ENCODE results near the gene ZC3H13. TPM values are rescaled to one million over a fixed set of nuclear protein-coding genes. Genes with fewer than 3 reads are reported as not detected.

The ZC3H13 gene
- total RNA-seq, 1 experiment from 2014 or later: 61.9 TPM

DNA sequence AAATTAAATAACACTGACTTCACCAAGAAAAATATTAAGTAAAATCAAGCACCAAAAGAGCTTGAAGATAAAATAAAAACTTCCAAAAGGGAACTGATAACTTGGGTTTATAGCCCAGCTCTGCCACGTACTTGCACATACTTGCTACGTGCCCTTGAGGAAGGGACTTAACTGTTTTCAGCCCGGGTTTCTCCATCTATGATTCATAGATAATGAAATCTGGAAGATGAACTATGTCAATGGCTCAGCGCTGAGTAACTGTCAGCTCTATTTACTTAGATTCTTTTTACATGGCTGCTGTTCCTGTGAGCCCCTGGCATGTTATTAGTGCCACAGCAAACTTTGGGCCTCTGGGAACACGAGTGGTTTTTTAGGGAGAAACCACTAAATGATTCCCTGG is 9.6 kb upstream of the ZC3H13 start:
- H3K4me3 Mint-ChIP-seq: no peak overlapping the region
- no peaks in the 10 kb centered on the region for H3K4me1 ChIP-seq (ENCODE audit: insufficient read depth, low read length)
- no peaks in the 10 kb centered on the region for H3K79me2 ChIP-seq (ENCODE audit: insufficient read depth, low read length)
- no peak overlapping the region for H4K8ac ChIP-seq (replicated peaks; ENCODE audit: insufficient read length, low read depth, low read length)
- H3K4me2 ChIP-seq (ENCODE audit: insufficient read depth, insufficient read length, low read length): no peak overlapping the region
- WGBS (ENCODE audit: extremely low coverage, insufficient read length, low lambda C conversion rate): no CpG with 5 or more reads among the region's 5 CpGs
- no peak overlapping the region for H4K91ac ChIP-seq (ENCODE audit: insufficient read length, low read depth, low read length)
- H2BK15ac ChIP-seq (ENCODE audit: low read depth, low read length): no peak overlapping the region
- no peak for DNase-seq
- H3K79me1 ChIP-seq (ENCODE audit: insufficient read depth, low read depth, low read length, poor library complexity, severe bottlenecking): no peaks in the 10 kb centered on the region
- no peaks in the 10 kb centered on the region for H3K36me3 Mint-ChIP-seq (ENCODE audit: insufficient read depth in 1 of 3, low read depth in 3 of 3)
- H3K14ac ChIP-seq (ENCODE audit: insufficient read depth, low read length): no peak overlapping the region
- no peak overlapping the region for H2BK12ac ChIP-seq (ENCODE audit: insufficient read length, low read depth, low read length)
- TF ChIP-seq, protein P1, sequence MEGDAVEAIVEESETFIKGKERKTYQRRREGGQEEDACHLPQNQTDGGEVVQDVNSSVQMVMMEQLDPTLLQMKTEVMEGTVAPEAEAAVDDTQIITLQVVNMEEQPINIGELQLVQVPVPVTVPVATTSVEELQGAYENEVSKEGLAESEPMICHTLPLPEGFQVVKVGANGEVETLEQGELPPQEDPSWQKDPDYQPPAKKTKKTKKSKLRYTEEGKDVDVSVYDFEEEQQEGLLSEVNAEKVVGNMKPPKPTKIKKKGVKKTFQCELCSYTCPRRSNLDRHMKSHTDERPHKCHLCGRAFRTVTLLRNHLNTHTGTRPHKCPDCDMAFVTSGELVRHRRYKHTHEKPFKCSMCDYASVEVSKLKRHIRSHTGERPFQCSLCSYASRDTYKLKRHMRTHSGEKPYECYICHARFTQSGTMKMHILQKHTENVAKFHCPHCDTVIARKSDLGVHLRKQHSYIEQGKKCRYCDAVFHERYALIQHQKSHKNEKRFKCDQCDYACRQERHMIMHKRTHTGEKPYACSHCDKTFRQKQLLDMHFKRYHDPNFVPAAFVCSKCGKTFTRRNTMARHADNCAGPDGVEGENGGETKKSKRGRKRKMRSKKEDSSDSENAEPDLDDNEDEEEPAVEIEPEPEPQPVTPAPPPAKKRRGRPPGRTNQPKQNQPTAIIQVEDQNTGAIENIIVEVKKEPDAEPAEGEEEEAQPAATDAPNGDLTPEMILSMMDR (conservative IDR thresholded peaks at IDR 0.05): no peak
- no peak overlapping the region for H3T11ph ChIP-seq (ENCODE audit: low read length)
- H4K5ac ChIP-seq (ENCODE audit: insufficient read length, low read depth, low read length): no peak overlapping the region
- no peak overlapping the region for H3K4ac ChIP-seq (ENCODE audit: low read depth, low read length)
- no peak overlapping the region for H2BK5ac ChIP-seq (ENCODE audit: insufficient read length, low read length)
- H3K4me1 Mint-ChIP-seq: no peaks in the 10 kb centered on the region
- no peaks in the 10 kb centered on the region for H4K20me1 ChIP-seq (ENCODE audit: control insufficient read depth, insufficient read depth, insufficient read length)
- H3K23ac ChIP-seq (ENCODE audit: insufficient read length, low read depth, low read length): no peak overlapping the region
- H2BK20ac ChIP-seq (ENCODE audit: low read depth, low read length, poor library complexity, severe bottlenecking): no peak overlapping the region
- H3K27me3 Mint-ChIP-seq (ENCODE audit: low read depth): no peaks in the 10 kb centered on the region
- H3K27ac ChIP-seq (ENCODE audit: insufficient read length, low read depth, low read length): no peak overlapping the region
- H3K56ac ChIP-seq (ENCODE audit: insufficient read length, low read depth, low read length): no peak overlapping the region
- no peak overlapping the region for H3K18ac ChIP-seq (ENCODE audit: insufficient read length, low read depth, low read length)
- H3K9ac ChIP-seq (ENCODE audit: extremely low read depth, insufficient read length, low read length): no peak overlapping the region
- H2AK5ac ChIP-seq (ENCODE audit: insufficient read length, low read length): no peak overlapping the region
- H2AFZ ChIP-seq (ENCODE audit: low read length): no peak overlapping the region
- H3K27me3 ChIP-seq (ENCODE audit: insufficient read depth, low read length): no peaks in the 10 kb centered on the region
- H3K23me2 ChIP-seq (ENCODE audit: insufficient read length, low read depth, low read length, poor library complexity, severe bottlenecking): no peaks in the 10 kb centered on the region
- H2BK120ac ChIP-seq (ENCODE audit: low read depth, low read length, poor library complexity, severe bottlenecking): no peak overlapping the region
- H3K27ac Mint-ChIP-seq: no peak overlapping the region
- no peaks in the 10 kb centered on the region for H3K9me3 Mint-ChIP-seq
- no peaks in the 10 kb centered on the region for H3K9me3 ChIP-seq (ENCODE audit: control insufficient read depth, low read depth, low read length)

Measured in H9 (cell line).